HTR-8/SVneo (cell line): ENCODE data around the gene SLC23A2.

Experiments used
- DNase-seq: peaks from one replicate; pipeline ENCODE4 v3.0.0; 2011; ENCODE audit warnings: low spot score, mixed read lengths; ENCODE audit not compliant: insufficient read length
- FAIRE-seq: peaks from 2 replicates; lab custom pipeline; 2011; peaks lifted over from hg19 to GRCh38; lab: Jason Lieb, UNC

SLC23A2 gene

DNA sequence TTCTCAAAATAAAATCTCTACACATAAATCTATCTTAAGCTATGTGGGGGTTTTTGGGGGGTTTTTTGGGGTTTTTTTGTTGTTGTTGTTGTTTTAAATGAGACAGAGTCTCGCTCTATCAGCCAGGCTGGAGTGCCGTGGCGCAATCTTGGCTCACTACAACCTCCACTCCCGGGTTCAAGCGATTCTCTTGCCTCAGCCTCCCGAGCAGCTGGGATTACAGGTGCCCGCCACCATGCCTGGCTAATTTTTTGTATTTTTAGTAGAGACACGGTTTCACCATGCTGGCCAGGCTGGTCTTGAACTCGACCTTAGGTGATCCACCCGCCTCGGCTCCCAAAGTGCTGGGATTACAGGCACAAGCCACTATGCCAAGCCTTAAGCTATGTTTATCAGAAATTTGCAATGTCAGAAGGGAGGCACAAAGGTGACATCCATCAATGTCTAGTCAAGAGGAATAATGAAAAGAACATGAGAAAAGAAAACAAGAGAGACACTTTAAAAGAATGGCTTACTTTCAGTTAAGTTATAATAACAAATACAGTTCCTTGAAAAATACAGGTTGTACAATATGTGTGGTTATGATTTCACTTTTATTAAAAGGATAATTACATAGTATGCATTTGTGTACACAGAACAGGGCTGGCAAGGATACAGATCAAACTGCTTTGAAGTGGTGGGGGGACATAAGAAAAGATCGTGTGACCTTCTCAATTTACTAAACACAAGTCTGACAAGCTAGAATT is 28.6 kb downstream of the SLC23A2 start:
- FAIRE-seq = no peak
- DNase-seq = no peak

DNA sequence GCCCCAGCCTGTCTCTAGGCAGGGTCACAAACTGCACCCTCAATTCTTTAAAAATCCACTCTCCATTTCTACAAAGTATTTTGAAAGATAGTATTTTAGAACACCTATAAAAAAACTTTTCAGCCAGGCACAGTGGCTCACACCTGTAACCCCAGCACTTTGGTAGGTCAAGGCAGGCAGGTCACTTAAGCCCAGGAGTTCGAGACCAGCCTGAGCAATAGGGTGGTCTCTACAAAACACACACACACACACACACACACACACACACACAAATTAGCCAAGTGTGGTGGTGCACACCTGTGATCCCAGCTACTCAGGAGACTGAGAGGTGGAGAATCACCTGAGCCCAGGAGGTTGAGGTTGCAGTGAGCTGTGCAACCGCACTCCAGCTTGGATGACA is 30.2 kb downstream of the SLC23A2 start:
- DNase-seq (no peak), FAIRE-seq (no peak)

DNA sequence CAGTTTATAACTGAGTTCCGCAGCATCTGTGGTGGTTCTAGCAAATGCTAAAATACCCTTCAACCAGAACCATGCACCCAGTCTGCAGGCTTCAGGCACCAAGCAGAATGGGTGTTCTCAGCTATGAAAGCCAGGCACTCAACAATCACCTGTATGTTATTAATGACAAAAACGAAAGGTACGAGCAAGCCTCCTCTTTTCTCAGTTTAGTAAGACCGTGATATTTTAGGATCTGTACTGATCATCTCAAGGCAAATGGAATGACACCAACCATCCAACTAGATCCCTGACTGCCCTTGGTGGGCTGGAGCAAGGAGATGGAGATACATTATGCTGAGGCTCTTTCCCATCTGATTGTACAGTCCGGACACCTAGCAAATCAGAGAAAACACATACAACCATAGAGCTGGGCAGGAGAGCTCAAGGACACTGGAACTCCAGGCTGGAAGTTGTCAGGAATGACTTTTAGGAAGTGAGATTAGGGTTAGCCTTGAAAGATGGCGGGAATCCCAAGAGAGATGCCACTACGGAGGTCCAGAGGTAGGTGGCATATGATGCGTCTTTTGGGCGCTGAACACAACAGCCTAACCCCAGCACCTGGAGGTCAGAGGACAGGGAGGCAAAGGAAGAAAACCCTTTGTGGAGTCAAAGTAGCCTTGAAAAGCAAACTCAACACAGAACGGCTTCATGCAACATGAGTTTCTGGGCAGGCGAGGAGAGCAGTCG is 33.4 kb downstream of the SLC23A2 start:
- DNase-seq = no peak
- no peak for FAIRE-seq

DNA sequence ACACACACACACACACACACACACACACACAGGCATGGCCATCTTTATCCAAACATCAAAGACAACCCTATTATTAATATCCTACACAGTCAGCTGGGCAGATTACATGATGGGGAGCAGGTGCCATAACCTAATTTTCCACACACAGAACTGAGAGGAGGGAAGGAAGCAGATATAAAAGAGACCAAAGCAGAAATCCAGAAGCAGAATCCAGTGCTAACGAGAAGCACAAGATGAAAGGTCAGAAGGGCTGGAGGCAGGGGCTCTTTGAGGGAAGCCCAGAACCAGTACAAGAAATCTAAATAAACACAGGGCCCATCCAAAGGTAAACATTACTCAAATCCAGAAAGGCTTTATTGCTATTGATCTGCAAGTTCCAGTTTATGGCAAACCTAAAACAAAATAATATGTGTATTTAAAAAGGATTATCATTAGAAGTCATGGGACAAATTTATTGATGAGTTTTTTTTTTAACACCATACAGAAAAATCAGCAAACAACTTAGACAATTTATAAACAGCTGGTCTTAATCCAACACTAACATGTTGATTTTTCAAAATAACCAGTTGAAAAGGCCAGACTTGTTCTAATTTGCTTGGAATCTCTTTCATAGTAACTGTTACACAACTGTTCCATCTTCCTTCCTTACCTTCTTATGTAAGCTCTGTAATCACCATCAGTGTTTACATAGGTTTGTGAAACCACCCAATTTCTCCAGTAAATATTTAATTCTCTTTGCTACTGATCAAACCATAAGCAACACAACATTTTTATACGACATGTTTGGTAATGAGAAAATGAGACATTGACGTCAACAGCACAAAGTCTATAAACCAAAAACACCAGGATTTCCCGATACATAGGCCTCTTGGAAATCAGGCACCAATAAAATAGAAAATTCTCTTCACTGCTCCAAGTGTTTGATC is 34.2 kb downstream of the SLC23A2 start:
- DNase-seq (no peak), FAIRE-seq (no peak)

DNA sequence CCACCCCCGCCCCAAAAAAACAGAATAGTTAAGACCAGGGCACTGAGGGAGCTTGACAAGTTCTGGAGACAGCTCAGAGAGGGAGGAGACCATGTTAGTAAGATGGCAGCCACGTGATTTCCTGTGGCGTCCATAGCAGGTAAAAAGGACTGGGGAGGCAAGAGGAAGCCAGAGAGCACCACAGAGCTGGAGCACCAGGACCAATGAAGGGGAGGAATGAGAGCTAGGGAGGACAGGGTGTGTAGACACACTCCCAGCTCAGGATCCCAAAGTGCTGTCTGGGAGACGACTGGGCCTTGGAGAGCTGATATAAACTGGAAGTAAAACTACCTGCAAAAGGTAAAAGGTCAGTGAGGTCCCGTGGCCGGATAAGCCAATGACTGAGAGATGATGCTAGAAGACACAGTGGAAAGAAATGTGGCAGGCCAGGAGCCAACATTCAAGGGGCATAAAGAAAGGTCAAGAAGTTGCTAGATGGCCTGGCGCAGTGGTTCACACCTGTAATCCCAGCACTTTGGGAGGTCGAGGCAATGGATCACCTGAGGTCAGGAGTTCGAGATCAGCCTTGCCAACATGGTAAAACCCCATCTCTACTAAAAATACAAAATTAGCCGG is 39.0 kb downstream of the SLC23A2 start:
- no peak for FAIRE-seq

DNA sequence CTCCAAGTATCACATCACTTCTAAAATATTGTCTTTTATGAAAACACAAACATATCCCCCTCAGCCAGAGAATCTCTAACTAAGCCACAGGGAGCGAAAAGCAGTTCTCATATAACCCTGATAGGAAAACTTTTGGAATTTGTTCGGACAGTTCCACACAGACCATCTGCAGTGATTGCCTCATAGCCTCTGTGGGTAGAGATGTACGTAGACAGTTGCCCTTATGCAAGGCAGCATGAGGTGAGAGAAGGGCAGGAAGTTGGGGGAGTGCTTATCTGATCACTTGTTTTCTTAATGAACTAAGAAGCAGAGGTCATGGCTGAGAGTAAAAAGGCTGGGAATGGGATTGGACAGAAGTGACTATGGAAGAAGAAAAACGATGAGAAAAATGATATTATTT is 39.6 kb downstream of the SLC23A2 start:
- FAIRE-seq (peak; percentile 63), DNase-seq (peak; percentile 68)

More for the DNA sequence above, 39.0 kb downstream of the SLC23A2 start:
- DNase-seq = no peak

DNA sequence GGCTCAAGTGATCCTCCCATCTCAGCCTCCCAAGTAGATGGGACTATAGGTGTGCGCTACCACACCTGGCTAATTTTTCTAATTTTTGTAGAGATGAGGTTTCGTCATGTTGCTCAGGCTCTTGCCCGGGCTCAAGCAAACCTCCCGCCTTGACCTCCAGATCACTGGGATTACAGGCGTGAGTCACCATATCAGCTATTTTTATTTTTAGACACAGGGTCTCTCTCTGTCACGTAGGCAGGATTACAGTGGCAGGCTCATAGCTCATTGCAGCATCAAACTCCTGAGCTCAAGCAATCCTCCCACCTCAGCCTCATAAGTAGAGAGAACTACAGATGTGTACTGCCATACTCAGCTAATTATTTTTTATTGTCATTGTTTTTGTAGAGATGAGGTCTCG is 41.7 kb downstream of the SLC23A2 start:
- DNase-seq (no peak), FAIRE-seq (no peak)

DNA sequence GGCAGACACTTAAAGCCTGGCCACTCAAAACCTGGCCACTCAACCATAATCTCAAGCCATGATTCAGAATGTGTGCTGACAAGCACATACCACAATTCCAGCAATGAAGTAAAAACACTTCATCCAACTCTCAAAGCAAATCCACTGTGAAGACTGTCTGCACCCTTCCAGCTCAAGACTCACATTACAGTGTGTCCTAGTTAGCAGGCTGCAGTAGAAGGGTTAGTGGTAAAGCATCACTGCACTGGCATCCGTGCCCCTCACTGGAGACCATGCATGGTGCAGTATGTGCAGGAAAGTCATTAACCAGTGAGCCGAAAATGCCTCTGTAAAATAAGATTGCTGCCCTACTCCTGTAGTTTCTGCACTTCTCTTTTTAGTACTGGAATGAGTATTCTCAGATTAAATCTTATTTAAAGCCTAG is 43.4 kb downstream of the SLC23A2 start:
- DNase-seq = no peak
- FAIRE-seq = no peak

DNA sequence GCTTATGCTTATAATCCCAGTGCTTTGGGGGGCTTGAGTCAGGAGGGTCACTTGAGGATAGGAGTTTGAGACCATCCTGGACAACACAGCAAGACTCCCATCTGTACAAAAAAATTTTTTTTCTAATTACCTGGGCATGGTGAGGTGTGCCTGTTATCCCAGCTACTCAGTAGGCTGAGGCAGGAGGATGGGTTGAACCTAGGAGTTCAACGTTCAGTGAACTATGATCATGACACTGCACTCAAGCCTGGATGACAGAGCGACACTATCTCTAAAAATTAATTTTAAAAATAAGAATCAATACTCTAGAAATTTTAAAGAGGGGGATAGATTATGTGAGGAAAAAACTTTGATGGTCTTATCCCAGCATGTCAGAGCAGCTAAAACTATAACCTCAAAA is 44.1 kb downstream of the SLC23A2 start:
- FAIRE-seq (no peak), DNase-seq (no peak)

DNA sequence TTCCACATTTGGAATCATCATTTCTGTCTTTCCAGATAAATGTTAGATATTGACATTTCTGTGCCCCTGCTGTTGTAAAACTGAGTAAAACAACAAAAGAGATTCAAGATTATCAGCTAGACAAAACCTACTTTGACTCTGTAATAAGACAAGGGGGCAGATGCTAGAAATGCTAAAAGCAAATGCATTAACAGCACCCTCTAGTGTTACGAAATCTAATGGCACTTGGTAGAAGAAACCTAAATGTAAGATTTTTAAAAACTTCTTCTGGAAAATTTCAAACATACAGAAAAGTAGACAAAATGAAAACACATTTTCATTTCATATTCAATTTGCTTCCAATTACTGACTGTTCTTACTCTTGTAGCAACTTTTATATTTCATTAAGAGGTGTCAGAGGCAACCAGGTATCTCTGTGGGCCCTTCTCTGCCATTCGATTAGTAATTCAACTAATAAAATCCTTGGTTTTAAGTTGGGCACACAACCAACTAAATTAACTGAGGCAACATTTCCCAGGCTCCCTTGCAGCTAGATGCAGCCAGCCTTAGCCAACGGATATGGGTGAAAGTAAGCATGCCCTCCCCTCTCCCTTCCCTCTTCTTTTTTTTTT is 45.0 kb downstream of the SLC23A2 start:
- FAIRE-seq (no peak), DNase-seq (peak; percentile 69)

DNA sequence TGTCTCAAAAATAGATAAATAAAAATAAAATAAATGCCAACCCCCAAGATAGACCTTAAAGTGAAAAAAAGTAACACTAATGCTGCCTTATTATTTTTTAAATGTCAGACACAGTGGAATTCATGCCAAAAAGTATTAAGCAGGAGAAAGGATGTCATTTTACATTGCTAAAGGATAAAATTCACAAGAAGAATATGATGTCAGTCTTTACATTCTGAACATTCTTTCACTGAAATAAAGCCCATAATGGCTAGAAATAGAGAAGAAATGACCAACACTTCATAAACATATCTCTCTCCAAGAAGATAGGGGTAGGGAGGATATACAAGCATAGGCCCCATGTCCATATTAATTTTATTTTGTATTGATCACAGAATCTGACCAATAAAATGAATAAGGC is 47.4 kb downstream of the SLC23A2 start:
- DNase-seq = no peak

DNA sequence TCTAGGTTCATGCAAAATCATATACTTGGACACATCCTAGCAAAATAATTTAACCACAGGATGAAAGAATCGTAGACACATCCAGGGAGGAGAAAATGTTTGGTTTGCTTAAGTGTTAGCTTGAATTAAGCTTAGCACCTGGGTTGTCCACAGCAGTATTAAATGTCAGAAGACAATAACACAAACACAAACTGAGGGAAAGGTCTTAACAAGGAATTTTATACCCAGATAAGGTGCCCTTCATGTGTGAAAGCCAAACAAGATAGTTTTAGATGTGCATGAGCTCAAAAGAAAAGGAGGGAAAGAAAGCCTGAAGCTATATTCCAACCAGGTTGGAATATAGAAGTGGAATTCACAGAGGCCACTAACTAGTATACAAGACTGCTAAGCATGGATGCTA is 49.1 kb downstream of the SLC23A2 start:
- no peak for FAIRE-seq

More for the DNA sequence above, 47.4 kb downstream of the SLC23A2 start:
- no peak for FAIRE-seq

DNA sequence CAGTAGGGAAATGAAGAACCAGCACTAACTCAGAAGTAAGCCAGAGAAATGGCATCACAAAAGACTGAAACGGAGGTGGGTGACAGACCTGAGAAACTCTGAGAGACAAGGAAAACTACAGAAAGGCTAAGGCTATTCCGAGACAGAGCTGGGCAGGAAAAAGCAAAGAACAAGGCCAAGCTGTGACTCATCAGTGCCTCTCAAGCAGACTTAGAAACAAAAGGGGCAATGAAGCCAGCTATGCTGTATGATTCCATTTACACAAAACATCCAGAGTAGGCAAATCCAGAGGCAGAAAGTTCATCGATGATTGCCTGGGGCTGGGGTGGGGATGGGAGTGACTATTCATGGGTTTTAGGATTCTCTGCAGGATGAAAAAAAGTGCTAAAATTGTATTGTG is 50.0 kb downstream of the SLC23A2 start:
- FAIRE-seq (no peak), DNase-seq (peak; percentile 43)

More for the DNA sequence above, 49.1 kb downstream of the SLC23A2 start:
- no peak for DNase-seq

DNA sequence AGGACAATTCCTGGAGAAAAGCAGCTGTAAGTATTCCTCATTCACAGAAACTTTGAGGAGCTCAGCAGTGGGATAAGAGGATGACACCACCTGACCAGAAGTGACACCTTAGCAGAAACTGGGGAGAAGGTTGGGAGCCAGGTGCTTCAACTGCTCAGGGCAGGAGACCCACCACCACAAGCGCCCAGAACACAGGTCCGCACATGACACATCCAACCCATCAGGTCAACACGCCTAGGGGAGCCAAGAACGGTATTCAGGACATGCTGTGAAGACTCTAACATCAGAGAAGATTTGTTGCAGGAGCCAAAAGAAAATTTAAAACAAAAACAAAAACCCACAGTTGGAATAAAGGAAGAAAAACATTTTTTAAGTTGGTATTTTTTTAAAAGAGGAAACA is 50.5 kb downstream of the SLC23A2 start:
- DNase-seq = no peak
- no peak for FAIRE-seq

DNA sequence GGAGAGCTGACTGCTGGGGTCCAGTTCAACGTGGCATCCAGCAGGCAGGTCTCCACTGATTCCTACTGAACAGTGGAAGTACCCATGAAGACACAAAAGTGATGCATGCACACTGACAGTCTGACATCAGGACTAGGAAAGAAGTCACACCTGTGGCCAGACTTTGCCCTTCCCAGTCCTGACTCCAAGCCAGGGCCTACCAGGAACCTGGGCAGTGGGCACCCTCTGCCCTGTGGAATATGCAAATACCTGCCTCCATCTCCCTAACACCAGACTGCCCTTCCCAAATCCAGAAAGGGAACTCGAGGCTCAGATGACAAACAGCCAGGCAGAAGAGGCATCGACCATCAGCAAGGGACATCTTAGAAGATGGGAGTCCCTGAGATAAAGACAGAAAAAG is 50.9 kb downstream of the SLC23A2 start:
- FAIRE-seq = no peak

DNA sequence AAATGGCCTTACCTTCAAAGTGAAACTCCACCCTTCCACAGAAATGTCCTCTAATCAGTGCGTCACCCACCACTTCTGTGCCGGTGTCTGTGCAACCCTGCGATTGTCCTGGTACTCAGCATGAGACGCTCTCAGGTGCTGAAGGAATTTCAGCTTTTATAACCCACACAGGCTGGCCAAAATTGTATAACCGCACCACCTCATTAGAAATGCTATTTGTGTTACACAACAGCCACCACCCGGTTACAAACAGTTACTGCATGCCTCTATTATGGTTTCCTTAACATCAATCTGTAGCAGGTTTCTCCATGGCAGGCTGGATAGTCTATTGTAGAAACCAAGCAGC is 51.5 kb downstream of the SLC23A2 start:
- DNase-seq (no peak), FAIRE-seq (no peak)

More for the DNA sequence above, 50.9 kb downstream of the SLC23A2 start:
- no peak for DNase-seq

DNA sequence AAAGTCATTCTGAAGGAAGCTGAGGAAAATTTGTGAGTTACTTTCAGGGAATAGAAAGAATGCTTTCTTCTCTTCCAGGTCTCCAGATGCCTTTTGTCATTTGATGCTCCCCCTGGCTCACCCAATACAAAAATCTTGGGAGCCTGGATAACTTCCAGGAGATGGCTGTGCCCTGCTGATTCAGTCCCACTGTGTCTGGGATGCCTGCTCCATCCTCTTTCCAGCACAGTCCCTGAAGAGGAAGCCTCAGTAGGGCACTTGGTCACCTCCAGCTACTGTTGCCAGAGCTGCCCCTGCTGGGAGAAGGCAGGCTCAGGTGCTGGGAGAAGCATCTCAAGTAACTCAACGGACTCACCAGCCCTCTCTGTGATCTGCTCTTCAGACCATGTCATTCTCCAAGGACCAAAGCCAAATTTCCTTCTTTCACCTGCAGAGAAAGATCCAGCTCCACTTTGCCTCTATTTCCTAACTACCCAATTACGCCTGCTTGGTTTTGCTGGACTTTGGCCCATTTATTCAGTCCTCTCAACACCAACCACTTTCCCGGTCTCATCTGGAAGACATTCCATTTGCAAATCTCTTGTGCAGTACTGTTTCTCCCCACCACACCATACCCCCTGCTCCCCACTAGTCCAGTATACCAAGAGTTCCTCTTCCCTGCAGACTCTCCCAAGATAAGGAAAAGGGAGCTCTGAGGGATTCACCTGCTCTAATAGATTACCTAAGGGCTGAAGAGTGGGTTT is 53.3 kb downstream of the SLC23A2 start:
- FAIRE-seq (no peak), DNase-seq (no peak)

DNA sequence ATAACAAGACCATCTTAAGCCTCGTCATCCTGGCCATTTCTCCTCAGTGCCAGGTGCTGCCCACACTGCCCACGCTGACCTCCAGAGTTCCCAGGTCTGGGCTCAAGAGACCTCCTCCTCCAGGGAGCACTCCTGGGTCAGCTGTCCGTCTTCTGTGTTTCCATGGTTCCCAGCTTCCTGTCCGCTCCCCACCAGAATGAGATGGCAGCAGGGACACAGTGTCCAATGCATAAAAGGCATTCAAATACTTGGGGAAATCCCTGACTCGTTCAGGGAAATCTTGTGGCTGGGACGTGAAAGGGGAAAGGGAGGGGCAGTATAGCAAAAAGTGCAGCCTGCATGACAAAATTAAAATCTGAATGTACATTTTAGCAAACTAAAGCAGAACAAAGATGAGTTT is 54.3 kb downstream of the SLC23A2 start:
- DNase-seq = no peak
- FAIRE-seq = no peak

DNA sequence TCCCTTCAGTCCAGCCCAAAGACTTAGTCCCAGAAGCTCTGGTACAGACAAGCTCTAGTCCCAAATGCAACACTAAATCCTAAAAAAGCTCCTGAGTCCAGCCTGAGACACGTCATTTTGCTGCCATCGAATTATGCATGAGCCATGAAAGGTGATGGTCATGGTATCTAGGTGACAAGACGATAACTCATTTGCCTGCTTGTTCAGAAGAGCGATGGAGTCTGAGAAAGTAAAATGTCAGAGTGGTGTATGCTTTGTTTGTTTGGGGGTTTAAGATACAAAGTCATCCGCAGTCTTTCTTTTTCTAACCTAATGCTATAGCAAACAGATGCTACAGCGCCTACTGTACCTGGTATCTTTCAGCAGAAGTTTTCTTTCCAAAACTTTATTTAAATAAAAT is 54.7 kb downstream of the SLC23A2 start:
- DNase-seq (no peak), FAIRE-seq (no peak)
